ENCODE measurements around the gene NR1D2. TPM values are rescaled to one million over a fixed set of nuclear protein-coding genes. Genes with fewer than 3 reads are reported as not detected.

Gene NR1D2
- total RNA-seq, 4 donors from 2014 or later, result 36.9 to 52.1 (median 41.5) TPM

DNA sequence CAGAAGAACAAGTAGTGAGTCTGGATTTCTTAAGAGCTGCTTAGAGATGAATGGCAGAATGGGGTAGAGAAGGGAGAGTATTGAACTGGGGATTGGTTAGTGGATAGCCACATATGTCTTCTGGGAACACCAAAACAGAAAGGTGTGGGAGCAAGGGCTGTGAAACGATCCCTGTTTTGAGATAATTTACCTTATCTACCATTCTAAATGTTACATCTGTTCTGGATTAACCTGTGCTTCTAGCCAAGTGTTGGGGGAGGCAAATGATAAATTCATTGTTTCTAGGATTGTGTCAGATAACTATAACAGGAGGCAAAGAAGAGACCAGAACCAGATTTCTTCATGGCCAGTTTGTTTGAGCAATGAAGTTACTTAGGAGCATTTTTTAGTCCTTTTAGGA, 8.4 kb downstream of the NR1D2 start:
- H3K27me3 ChIP-seq, result no peaks in the 10 kb centered on the region
- H3K27ac ChIP-seq, result peak overlapping the region in 3 of 4 donors; percentile 2 to 29 (median 25)
- no peaks in the 10 kb centered on the region for H3K9me3 ChIP-seq
- no peak for TF ChIP-seq EP300 (IDR thresholded peaks at IDR 0.05)
- no peak for TF ChIP-seq POLR2A (IDR thresholded peaks at IDR 0.05)
- TF ChIP-seq POLR2AphosphoS5 (IDR thresholded peaks at IDR 0.05), result no peak
- no peak for TF ChIP-seq CTCF (IDR thresholded peaks at IDR 0.05)
- peaks cover 0 to 23% of the 10 kb centered on the region in 2 donors for H3K36me3 ChIP-seq
- 11 to 30% methylated on average over 1 of the region's 1 CpG for WGBS, 2 donors (ENCODE audit: low coverage in 1 of 2)
- no peak for ATAC-seq
- no peak overlapping the region for H3K4me3 ChIP-seq
- peaks cover 14 to 80% (median 24%) of the 10 kb centered on the region in 3 donors for H3K4me1 ChIP-seq

DNA sequence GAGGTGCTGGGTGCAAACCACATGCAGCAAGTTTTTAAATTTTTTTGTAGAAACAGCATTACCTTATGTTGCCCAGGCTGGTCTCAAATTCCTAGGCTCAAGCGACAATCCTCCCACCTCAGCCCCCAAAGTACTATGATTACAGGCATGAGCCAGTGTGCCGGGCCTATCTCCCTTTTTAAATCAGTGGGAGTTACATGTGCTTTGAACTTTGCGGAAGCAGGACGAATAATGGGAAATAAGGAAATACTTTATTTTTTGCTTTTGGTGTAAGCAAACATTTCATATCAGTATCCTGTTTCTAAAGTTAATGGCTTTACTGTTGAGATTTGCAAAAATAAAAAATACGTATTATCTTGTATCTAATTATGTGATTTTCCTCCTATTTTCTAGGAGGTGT, 9.1 kb downstream of the NR1D2 start:
- TF ChIP-seq POLR2A (IDR thresholded peaks at IDR 0.05) (no peak), POLR2AphosphoS5 (IDR thresholded peaks at IDR 0.05) (no peak), CTCF (IDR thresholded peaks at IDR 0.05) (no peak)
- Histone ChIP-seq H3K27ac (peak overlapping the region in 3 of 4 donors; percentile 2 to 29 (median 25)), H3K4me3 (no peak overlapping the region), H3K27me3 (no peaks in the 10 kb centered on the region), H3K9me3 (no peaks in the 10 kb centered on the region), H3K36me3 (peaks cover 0 to 23% of the 10 kb centered on the region in 2 donors), H3K4me1 (peaks cover 14 to 80% (median 26%) of the 10 kb centered on the region in 3 donors)
- 87 to 92% methylated on average over 4 to 5 of the region's 5 CpGs for WGBS, 2 donors (ENCODE audit: low coverage in 1 of 2)
- ATAC-seq, result no peak

DNA sequence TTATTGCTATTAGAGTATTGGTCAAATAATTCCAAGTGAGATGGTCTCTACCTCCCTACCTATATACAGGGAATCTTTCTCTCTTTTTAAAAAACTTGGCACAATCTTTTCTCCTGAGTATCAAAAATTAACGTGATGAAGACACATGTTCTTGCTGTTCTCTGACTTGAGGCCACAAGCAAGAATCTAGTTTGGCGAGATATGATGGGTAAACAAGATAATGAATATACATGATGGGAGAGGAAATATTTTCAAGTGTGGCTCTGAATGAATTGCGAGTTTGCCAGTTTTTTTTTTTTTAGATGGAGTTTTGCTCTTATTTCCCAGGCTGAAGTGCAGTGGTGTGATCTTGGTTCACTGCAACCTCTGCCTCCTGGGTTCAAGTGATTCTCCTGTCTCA, 11.6 kb downstream of the NR1D2 start:
- WGBS, 2 donors (ENCODE audit: low coverage in 1 of 2), result 47 to 78% methylated on average over 2 to 3 of the region's 3 CpGs

GRCh38 chr3:23959135-23959900, 14.2 kb downstream of the NR1D2 start:
- TF ChIP-seq POLR2A (IDR thresholded peaks at IDR 0.05) (no peak), CTCF (IDR thresholded peaks at IDR 0.05) (no peak), EP300 (IDR thresholded peaks at IDR 0.05) (no peak), POLR2AphosphoS5 (IDR thresholded peaks at IDR 0.05) (peak; percentile 67)
- H3K9me3 ChIP-seq, result no peaks in the 10 kb centered on the region
- peaks cover 0 to 69% of the 10 kb centered on the region in 2 donors for H3K36me3 ChIP-seq
- peak; percentile 56 for ATAC-seq
- H3K4me1 ChIP-seq, result peaks cover 0 to 55% (median 8%) of the 10 kb centered on the region in 3 donors
- no peaks in the 10 kb centered on the region for H3K27me3 ChIP-seq
- 44 to 51% methylated on average over 5 to 6 of the region's 7 CpGs for WGBS, 2 donors (ENCODE audit: low coverage in 1 of 2)
- H3K4me3 ChIP-seq, result no peak overlapping the region
- H3K27ac ChIP-seq, result peak overlapping the region in 3 of 4 donors; percentile 38 to 76 (median 76)

More for the DNA sequence above, 11.6 kb downstream of the NR1D2 start:
- peaks cover 9 to 68% (median 13%) of the 10 kb centered on the region in 3 donors for H3K4me1 ChIP-seq
- H3K9me3 ChIP-seq, result no peaks in the 10 kb centered on the region
- TF ChIP-seq EP300 (IDR thresholded peaks at IDR 0.05), result no peak
- TF ChIP-seq POLR2A (IDR thresholded peaks at IDR 0.05), result no peak
- ATAC-seq, result no peak
- no peaks in the 10 kb centered on the region for H3K27me3 ChIP-seq
- peaks cover 0 to 44% of the 10 kb centered on the region in 2 donors for H3K36me3 ChIP-seq
- no peak overlapping the region for H3K27ac ChIP-seq
- no peak overlapping the region for H3K4me3 ChIP-seq

GRCh38 chr3:23960649-23961048, 15.6 kb downstream of the NR1D2 start:
- WGBS, 2 donors (ENCODE audit: low coverage in 1 of 2), result 67 to 78% methylated on average over 1 of the region's 1 CpG
- ATAC-seq, result no peak
- TF ChIP-seq CTCF (IDR thresholded peaks at IDR 0.05) (no peak), POLR2AphosphoS5 (IDR thresholded peaks at IDR 0.05) (no peak), POLR2A (IDR thresholded peaks at IDR 0.05) (no peak), EP300 (IDR thresholded peaks at IDR 0.05) (no peak)
- H3K4me3 ChIP-seq, result no peak overlapping the region
- peaks cover 0 to 55% (median 8%) of the 10 kb centered on the region in 3 donors for H3K4me1 ChIP-seq
- H3K27ac ChIP-seq, result peak overlapping the region in 3 of 4 donors; percentile 38 to 76 (median 76)
- H3K36me3 ChIP-seq, result peaks cover 0 to 69% of the 10 kb centered on the region in 2 donors
- no peaks in the 10 kb centered on the region for H3K27me3 ChIP-seq
- H3K9me3 ChIP-seq, result no peaks in the 10 kb centered on the region

All from gastroesophageal sphincter (tissue), 4 donors.